ENCODE results near the gene TBC1D7.

DNA sequence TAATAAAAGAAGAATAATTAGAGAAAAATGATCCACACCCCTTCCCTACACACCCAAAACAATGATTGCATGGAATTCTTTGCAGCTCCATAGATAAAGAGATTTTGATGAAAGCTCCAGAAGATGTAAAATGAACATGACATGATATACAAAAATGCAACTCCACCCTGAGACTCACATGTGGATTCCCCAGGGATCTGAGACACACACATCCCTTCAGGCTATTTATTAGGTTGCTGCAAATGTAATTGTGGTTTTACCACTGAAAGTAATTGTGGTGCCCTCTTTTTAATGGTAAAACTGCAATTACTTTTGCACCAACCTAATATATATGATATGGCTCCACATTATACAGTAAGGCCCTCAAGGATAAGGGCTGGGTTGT is 40.4 kb upstream of the TBC1D7 start:
- TF ChIP-seq POLR2AphosphoS5 (IDR thresholded peaks at IDR 0.05; ENCODE audit: low read depth, low read length): no peak
- TF ChIP-seq POLR2A (IDR thresholded peaks at IDR 0.05; ENCODE audit: low read depth, low read length): no peak
- TF ChIP-seq TAF1 (IDR thresholded peaks at IDR 0.05; ENCODE audit: borderline replicate concordance, low read depth, low read length): no peak

Measured in GM12892 (cell line).